ENCODE results near the gene MTHFD1L.

GRCh38 chr6:150930841-150931240 lies 65.3 kb downstream of the MTHFD1L start:
- TF ChIP-seq LEF1 (IDR thresholded peaks at IDR 0.05; ENCODE audit: borderline replicate concordance), result no peak
- no peak for TF ChIP-seq FOXA1 (IDR thresholded peaks at IDR 0.05)
- TF ChIP-seq PKNOX1 (IDR thresholded peaks at IDR 0.05), result no peak
- TF ChIP-seq BHLHE40 (IDR thresholded peaks at IDR 0.05; ENCODE audit: borderline replicate concordance), result no peak
- no peak for TF ChIP-seq CTBP1 (IDR thresholded peaks at IDR 0.05; ENCODE audit: borderline replicate concordance)
- TF ChIP-seq FOXM1 (IDR thresholded peaks at IDR 0.05; ENCODE audit: borderline replicate concordance), result no peak
- no peak for TF ChIP-seq FOXK2 (IDR thresholded peaks at IDR 0.05)
- TF ChIP-seq SUZ12 (IDR thresholded peaks at IDR 0.05), result no peak
- TF ChIP-seq L3MBTL2 (conservative IDR thresholded peaks at IDR 0.05), result no peak
- no peak for TF ChIP-seq SP1 (IDR thresholded peaks at IDR 0.05)
